ENCODE measurements around the gene TCEANC2. TPM values are rescaled to one million over a fixed set of nuclear protein-coding genes. Genes with fewer than 3 reads are reported as not detected.

The TCEANC2 gene
- total RNA-seq, 1 experiment from 2014 or later, result 8.4 TPM

DNA sequence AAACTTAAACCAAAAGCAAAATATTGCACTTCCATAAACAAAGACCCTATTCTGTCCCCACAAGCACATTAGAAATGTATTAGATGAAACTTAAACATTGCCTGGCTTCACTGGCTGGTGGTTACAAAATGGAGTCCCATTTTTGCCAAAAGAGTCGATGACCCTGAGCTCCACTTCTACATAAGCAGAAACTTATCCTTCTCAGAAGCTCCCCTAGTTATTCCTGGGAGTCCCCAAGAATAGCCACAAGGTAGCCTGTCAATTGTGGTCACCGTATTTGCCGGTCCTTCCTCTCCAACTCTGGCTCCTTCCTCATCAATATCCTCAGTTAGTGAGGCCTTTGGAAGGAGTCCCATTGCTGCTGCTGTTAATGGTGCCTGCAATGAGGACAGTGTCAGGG, 62.1 kb downstream of the TCEANC2 start:
- Mint-ChIP-seq H3K4me3 (ENCODE audit: low read depth, unreplicated experiment) (no peak overlapping the region), H3K9me3 (ENCODE audit: low read depth, unreplicated experiment) (no peaks in the 10 kb centered on the region), H3K27me3 (ENCODE audit: unreplicated experiment) (peaks cover 12% of the 10 kb centered on the region), H3K36me3 (ENCODE audit: insufficient read depth, unreplicated experiment) (no peaks in the 10 kb centered on the region), H3K27ac (ENCODE audit: unreplicated experiment) (no peak overlapping the region), H3K4me1 (ENCODE audit: low read depth, unreplicated experiment) (no peaks in the 10 kb centered on the region)
- DNase-seq, result no peak
- no TSS peak for BruUV-seq (replicated peaks)
- CTCF ChIA-PET, result no interaction called here
- TF ChIP-seq, protein P1, sequence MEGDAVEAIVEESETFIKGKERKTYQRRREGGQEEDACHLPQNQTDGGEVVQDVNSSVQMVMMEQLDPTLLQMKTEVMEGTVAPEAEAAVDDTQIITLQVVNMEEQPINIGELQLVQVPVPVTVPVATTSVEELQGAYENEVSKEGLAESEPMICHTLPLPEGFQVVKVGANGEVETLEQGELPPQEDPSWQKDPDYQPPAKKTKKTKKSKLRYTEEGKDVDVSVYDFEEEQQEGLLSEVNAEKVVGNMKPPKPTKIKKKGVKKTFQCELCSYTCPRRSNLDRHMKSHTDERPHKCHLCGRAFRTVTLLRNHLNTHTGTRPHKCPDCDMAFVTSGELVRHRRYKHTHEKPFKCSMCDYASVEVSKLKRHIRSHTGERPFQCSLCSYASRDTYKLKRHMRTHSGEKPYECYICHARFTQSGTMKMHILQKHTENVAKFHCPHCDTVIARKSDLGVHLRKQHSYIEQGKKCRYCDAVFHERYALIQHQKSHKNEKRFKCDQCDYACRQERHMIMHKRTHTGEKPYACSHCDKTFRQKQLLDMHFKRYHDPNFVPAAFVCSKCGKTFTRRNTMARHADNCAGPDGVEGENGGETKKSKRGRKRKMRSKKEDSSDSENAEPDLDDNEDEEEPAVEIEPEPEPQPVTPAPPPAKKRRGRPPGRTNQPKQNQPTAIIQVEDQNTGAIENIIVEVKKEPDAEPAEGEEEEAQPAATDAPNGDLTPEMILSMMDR (IDR thresholded peaks at IDR 0.05; ENCODE audit: unreplicated experiment), result no peak
- intact Hi-C loops (cut with micrococcal nuclease; ENCODE audit: unreplicated experiment), result no loop called here

DNA sequence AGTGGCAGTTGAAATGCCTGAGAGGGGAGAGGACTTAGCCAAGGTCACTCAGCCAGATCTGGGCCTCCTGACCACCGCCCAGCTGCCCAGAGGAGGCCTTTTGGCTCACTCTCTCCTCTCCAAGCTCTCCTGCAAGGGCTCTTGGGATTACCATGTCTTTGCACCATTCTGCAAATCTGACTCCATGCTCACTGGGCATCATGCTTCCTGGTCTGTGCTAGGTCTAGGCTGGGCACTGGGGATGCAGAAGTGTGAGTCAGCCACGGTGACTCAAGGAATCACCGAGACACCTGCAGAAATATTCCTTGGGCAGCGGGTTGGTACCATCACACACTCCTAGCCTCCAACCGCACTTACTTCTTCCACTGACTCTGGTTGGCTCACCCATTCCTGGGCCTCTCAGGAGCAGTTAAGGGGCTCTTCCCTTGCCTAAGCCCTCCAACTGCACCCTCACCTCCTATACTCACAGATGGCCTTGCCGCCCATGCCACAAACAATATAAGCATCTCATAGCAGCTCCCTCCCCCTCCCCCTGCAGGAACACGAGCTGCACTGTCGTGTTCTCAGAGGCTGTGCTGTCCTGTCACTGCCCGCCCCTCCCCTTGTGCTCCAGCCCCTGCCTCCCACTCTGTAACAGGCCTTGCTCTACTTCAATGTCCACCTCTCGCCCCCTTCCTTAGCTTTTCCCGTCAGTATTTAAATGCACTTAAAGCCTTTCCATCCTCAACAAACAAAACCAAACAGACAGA, 64.6 kb downstream of the TCEANC2 start:
- CTCF ChIA-PET, result interaction anchor here (0.7 kb wide), 1 partner anchor 20 kb away, joined by 4 read pairs; no protein-coding TSS in a partner anchor
- intact Hi-C loops (cut with micrococcal nuclease; ENCODE audit: unreplicated experiment), result no loop called here
- TF ChIP-seq, protein P1 (IDR thresholded peaks at IDR 0.05; ENCODE audit: unreplicated experiment), result no peak
- no peaks in the 10 kb centered on the region for H3K4me1 Mint-ChIP-seq (ENCODE audit: low read depth, unreplicated experiment)
- peak; percentile 30 for DNase-seq
- BruUV-seq (replicated peaks), result no TSS peak
- H3K9me3 Mint-ChIP-seq (ENCODE audit: low read depth, unreplicated experiment), result no peaks in the 10 kb centered on the region
- H3K27me3 Mint-ChIP-seq (ENCODE audit: unreplicated experiment), result peaks cover 12% of the 10 kb centered on the region
- H3K27ac Mint-ChIP-seq (ENCODE audit: unreplicated experiment), result no peak overlapping the region
- no peak overlapping the region for H3K4me3 Mint-ChIP-seq (ENCODE audit: low read depth, unreplicated experiment)
- peaks cover 3% of the 10 kb centered on the region for H3K36me3 Mint-ChIP-seq (ENCODE audit: insufficient read depth, unreplicated experiment)

DNA sequence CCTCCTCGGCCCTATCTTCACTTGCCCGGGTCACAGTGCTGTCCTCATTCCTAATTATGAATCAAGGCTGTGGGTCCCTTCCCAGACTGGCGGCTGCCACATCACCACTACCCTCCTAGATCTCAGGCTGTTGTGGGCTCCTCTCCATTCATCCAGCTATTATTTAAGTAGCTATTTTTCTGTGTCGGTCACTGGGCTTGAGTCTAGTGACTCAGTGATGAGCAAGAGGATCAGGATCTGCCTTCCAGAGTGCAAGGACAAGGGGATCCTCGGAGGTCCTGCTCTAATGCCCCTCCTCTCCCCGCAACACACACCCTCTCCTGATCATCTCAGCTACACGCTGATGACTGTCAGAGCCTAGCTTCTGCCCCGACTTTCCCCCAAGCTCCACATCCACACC, 65.3 kb downstream of the TCEANC2 start:
- no peak overlapping the region for H3K27ac Mint-ChIP-seq (ENCODE audit: unreplicated experiment)
- intact Hi-C loops (cut with micrococcal nuclease; ENCODE audit: unreplicated experiment), result no loop called here
- peaks cover 11% of the 10 kb centered on the region for H3K27me3 Mint-ChIP-seq (ENCODE audit: unreplicated experiment)
- TF ChIP-seq, protein P1 (IDR thresholded peaks at IDR 0.05; ENCODE audit: unreplicated experiment), result no peak
- DNase-seq, result no peak
- no peaks in the 10 kb centered on the region for H3K9me3 Mint-ChIP-seq (ENCODE audit: low read depth, unreplicated experiment)
- H3K36me3 Mint-ChIP-seq (ENCODE audit: insufficient read depth, unreplicated experiment), result peaks cover 3% of the 10 kb centered on the region
- H3K4me1 Mint-ChIP-seq (ENCODE audit: low read depth, unreplicated experiment), result peaks cover under 1% of the 10 kb centered on the region
- no peak overlapping the region for H3K4me3 Mint-ChIP-seq (ENCODE audit: low read depth, unreplicated experiment)
- CTCF ChIA-PET, result interaction anchor here (0.5 kb wide), 1 partner anchor 538 kb away, joined by 3 read pairs; no protein-coding TSS in a partner anchor
- BruUV-seq (replicated peaks), result no TSS peak

DNA sequence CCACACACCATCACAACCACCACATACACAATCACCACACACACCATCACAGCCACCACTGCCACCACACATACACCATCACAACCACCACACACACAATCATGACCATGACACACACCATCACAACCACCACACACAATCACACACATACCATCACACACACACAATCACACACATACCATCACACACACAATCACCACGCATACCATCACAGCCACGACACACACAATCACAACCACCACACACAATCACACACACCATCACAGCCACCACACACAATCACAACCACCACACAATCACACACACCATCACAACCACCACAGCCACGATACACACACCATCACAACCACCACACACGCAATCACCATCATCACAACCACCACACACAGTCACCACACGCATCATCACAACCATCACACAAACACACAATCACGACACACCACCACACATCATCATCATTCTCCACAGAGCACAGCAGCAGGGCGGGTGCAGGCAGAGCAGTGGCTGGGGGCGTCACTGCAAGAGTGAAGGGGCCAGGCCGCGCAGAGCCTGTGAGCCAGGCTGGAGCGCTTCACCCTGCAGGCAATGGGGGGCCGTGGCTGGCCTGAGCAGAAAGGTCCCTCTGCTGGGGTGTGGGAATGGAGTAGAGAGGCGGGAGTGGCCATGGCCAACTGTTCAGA, 66.8 kb downstream of the TCEANC2 start:
- no peak overlapping the region for H3K4me3 Mint-ChIP-seq (ENCODE audit: low read depth, unreplicated experiment)
- intact Hi-C loops (cut with micrococcal nuclease; ENCODE audit: unreplicated experiment), result loop anchor here (5.0 kb wide), 1 partner anchor 367 kb away; no protein-coding TSS in a partner anchor
- H3K27ac Mint-ChIP-seq (ENCODE audit: unreplicated experiment), result no peak overlapping the region
- H3K9me3 Mint-ChIP-seq (ENCODE audit: low read depth, unreplicated experiment), result no peaks in the 10 kb centered on the region
- H3K4me1 Mint-ChIP-seq (ENCODE audit: low read depth, unreplicated experiment), result peaks cover 7% of the 10 kb centered on the region
- no TSS peak for BruUV-seq (replicated peaks)
- H3K27me3 Mint-ChIP-seq (ENCODE audit: unreplicated experiment), result no peaks in the 10 kb centered on the region
- no peak for DNase-seq
- CTCF ChIA-PET, result no interaction called here
- TF ChIP-seq, protein P1 (IDR thresholded peaks at IDR 0.05; ENCODE audit: unreplicated experiment), result no peak
- H3K36me3 Mint-ChIP-seq (ENCODE audit: insufficient read depth, unreplicated experiment), result peaks cover 3% of the 10 kb centered on the region
